ENCODE measurements around the gene GAL. TPM values are rescaled to one million over a fixed set of nuclear protein-coding genes. Genes with fewer than 3 reads are reported as not detected.

Gene GAL
- total RNA-seq, 4 donors from 2014 or later: 3.1 TPM; not detected in 3

- peaks cover 8% of the 10 kb centered on the region for H3K27me3 ChIP-seq
- DNase-seq: no peak
- H3K27ac ChIP-seq: no peak overlapping the region
- intact Hi-C loops (cut with DNase I): no loop called here
- H3K4me1 ChIP-seq: peaks cover 8 to 13% of the 10 kb centered on the region in 2 donors
- WGBS, 2 donors: 76% methylated on average over 9 of the region's 9 CpGs
- H3K4me3 ChIP-seq (replicated peaks in 1 of 3): no peak overlapping the region
- TF ChIP-seq POLR2A (IDR thresholded peaks at IDR 0.05) (no peak), CTCF (IDR thresholded peaks at IDR 0.05) (no peak)
- no peaks in the 10 kb centered on the region for H3K9me3 ChIP-seq
- no peaks in the 10 kb centered on the region for H3K36me3 ChIP-seq
Observed at GRCh38 chr11:68687311-68687710, 3.0 kb downstream of the GAL start.

- WGBS, 2 donors: 96 to 100% methylated on average over 2 to 14 of the region's 14 CpGs
- peaks cover 8% of the 10 kb centered on the region for H3K27me3 ChIP-seq
- H3K27ac ChIP-seq: no peak overlapping the region
- TF ChIP-seq POLR2A (IDR thresholded peaks at IDR 0.05): no peak
- no peak for TF ChIP-seq CTCF (IDR thresholded peaks at IDR 0.05)
- no peaks in the 10 kb centered on the region for H3K36me3 ChIP-seq
- H3K9me3 ChIP-seq: no peaks in the 10 kb centered on the region
- no peak for DNase-seq
- intact Hi-C loops (cut with DNase I): no loop called here
- H3K4me1 ChIP-seq: peaks cover 8 to 13% of the 10 kb centered on the region in 2 donors
- H3K4me3 ChIP-seq (replicated peaks in 1 of 3): no peak overlapping the region
Observed at GRCh38 chr11:68687986-68688385, 3.6 kb downstream of the GAL start.

- H3K36me3 ChIP-seq: no peaks in the 10 kb centered on the region
- WGBS, 2 donors: 80 to 82% methylated on average over 12 of the region's 12 CpGs
- peaks cover 8 to 13% of the 10 kb centered on the region in 2 donors for H3K4me1 ChIP-seq
- H3K9me3 ChIP-seq: no peaks in the 10 kb centered on the region
- H3K4me3 ChIP-seq (replicated peaks in 1 of 3): no peak overlapping the region
- TF ChIP-seq CTCF (IDR thresholded peaks at IDR 0.05) (no peak), POLR2A (IDR thresholded peaks at IDR 0.05) (no peak)
- DNase-seq: no peak
- no peak overlapping the region for H3K27ac ChIP-seq
- H3K27me3 ChIP-seq: peaks cover 8% of the 10 kb centered on the region
- intact Hi-C loops (cut with DNase I): no loop called here
Observed at GRCh38 chr11:68688881-68689280, 4.5 kb downstream of the GAL start.

GRCh38 chr11:68689737-68690625 is 5.6 kb downstream of the GAL start:
- H3K36me3 ChIP-seq: no peaks in the 10 kb centered on the region
- H3K4me1 ChIP-seq: peaks cover 2 to 3% of the 10 kb centered on the region in 2 donors
- no peak overlapping the region for H3K27ac ChIP-seq
- intact Hi-C loops (cut with DNase I): no loop called here
- TF ChIP-seq POLR2A (IDR thresholded peaks at IDR 0.05) (no peak), CTCF (IDR thresholded peaks at IDR 0.05) (no peak)
- peaks cover 3% of the 10 kb centered on the region for H3K27me3 ChIP-seq
- WGBS, 2 donors: 44 to 59% methylated on average over 14 of the region's 14 CpGs
- no peak for DNase-seq
- no peaks in the 10 kb centered on the region for H3K9me3 ChIP-seq
- H3K4me3 ChIP-seq (replicated peaks in 1 of 3): no peak overlapping the region

GRCh38 chr11:68690671-68691401 is 6.5 kb downstream of the GAL start:
- Histone ChIP-seq H3K36me3 (no peaks in the 10 kb centered on the region), H3K9me3 (no peaks in the 10 kb centered on the region), H3K4me1 (no peaks in the 10 kb centered on the region), H3K27ac (no peak overlapping the region), H3K27me3 (no peaks in the 10 kb centered on the region), H3K4me3 (replicated peaks in 1 of 3) (no peak overlapping the region)
- no peak for DNase-seq
- intact Hi-C loops (cut with DNase I): no loop called here
- 62 to 68% methylated on average over 16 of the region's 16 CpGs for WGBS, 2 donors
- no peak for TF ChIP-seq POLR2A (IDR thresholded peaks at IDR 0.05)
- no peak for TF ChIP-seq CTCF (IDR thresholded peaks at IDR 0.05)
